Transverse colon (tissue), 4 donors: ENCODE data around the gene LSAMP.

ENCODE experiments used
- POLR2AphosphoS5 ChIP-seq, 3 donors: sonication (generic); formaldehyde crosslinking; IDR thresholded peaks; one replicate each; pipeline ENCODE4 v1.6.1; 2016; ENCODE audit warnings: antibody characterized with exemption in 3 of 3
- TF ChIP-seq, protein P1 (sequence below), 5 experiments: fragments of 200-600 bp in 3 of 5; fragments of 450-650 bp in 2 of 5; sonication (generic) in 3 of 5; IDR thresholded peaks; 1 replicate in 2 of 5; 2 replicates in 3 of 5; pipeline ENCODE4 v1.5.1; 2016 to 2017; ENCODE audit warnings: antibody characterized with exemption in 5 of 5, inconsistent platforms in 3 of 5, mild to moderate bottlenecking in 2 of 5, moderate library complexity in 1 of 5

- TF ChIP-seq, protein P1, sequence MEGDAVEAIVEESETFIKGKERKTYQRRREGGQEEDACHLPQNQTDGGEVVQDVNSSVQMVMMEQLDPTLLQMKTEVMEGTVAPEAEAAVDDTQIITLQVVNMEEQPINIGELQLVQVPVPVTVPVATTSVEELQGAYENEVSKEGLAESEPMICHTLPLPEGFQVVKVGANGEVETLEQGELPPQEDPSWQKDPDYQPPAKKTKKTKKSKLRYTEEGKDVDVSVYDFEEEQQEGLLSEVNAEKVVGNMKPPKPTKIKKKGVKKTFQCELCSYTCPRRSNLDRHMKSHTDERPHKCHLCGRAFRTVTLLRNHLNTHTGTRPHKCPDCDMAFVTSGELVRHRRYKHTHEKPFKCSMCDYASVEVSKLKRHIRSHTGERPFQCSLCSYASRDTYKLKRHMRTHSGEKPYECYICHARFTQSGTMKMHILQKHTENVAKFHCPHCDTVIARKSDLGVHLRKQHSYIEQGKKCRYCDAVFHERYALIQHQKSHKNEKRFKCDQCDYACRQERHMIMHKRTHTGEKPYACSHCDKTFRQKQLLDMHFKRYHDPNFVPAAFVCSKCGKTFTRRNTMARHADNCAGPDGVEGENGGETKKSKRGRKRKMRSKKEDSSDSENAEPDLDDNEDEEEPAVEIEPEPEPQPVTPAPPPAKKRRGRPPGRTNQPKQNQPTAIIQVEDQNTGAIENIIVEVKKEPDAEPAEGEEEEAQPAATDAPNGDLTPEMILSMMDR (IDR thresholded peaks at IDR 0.05): no peak
- no peak for TF ChIP-seq POLR2AphosphoS5 (IDR thresholded peaks at IDR 0.05)
These were observed 554.7 kb downstream of the LSAMP start for GRCh38 chr3:115890579-115890978.
